Fibroblast of villous mesenchyme (primary cell): ENCODE results near the gene RCBTB1. TPM values are rescaled to one million over a fixed set of nuclear protein-coding genes. Genes with fewer than 3 reads are reported as not detected.

ENCODE experiments used
- DNase-seq: peaks from one replicate; pipeline ENCODE4 v3.0.0-alpha.2; 2010; ENCODE audit warnings: low read depth
- H3K4me3 ChIP-seq: 2 replicates; pipeline ENCODE4 v1.5.1; 2011; ENCODE audit warnings: low read depth, mild to moderate bottlenecking, low read length
- CTCF ChIP-seq: IDR thresholded peaks from 2 replicates; pipeline ENCODE4 v1.5.1; 2012; ENCODE audit warnings: low read depth, mild to moderate bottlenecking, low read length; ENCODE audit not compliant: insufficient read depth
- total RNA-seq: library from RNA; depleted of rRNA; stranded (reverse); fragments of >200 nt; gene quantifications from 2 replicates; pipeline ENCODE4 v1.2.3, GENCODE V29; 2012

The RCBTB1 gene
- 17.4 and 25.5 TPM in 2 replicates for total RNA-seq

GRCh38 chr13:49585220-49586157, at the start of gene RCBTB1:
RCBTB1 (minus strand) TSS chr13:49585558; CDS start chr13:49567279, 18,279 bp downstream.
- peak; percentile 59 for DNase-seq
- peak within 1 kb of the TSS; percentile 93 for H3K4me3 ChIP-seq
- TF ChIP-seq CTCF, result no peak

GRCh38 chr13:49633710-49634109, 48.4 kb upstream of the RCBTB1 start:
- TF ChIP-seq CTCF, result no peak
- no peak for DNase-seq
- no peak overlapping the region for H3K4me3 ChIP-seq

GRCh38 chr13:49632156-49632555, 46.8 kb upstream of the RCBTB1 start:
- no peak overlapping the region for H3K4me3 ChIP-seq
- DNase-seq, result no peak

GRCh38 chr13:49630580-49630979, 45.2 kb upstream of the RCBTB1 start:
- H3K4me3 ChIP-seq, result no peak overlapping the region
- TF ChIP-seq CTCF, result no peak
- DNase-seq, result no peak

More at GRCh38 chr13:49632156-49632555, 46.8 kb upstream of the RCBTB1 start:
- no peak for TF ChIP-seq CTCF

GRCh38 chr13:49629947-49630346, 44.6 kb upstream of the RCBTB1 start:
- DNase-seq, result peak; percentile 30
- TF ChIP-seq CTCF, result no peak

GRCh38 chr13:49629196-49629938, 44.0 kb upstream of the RCBTB1 start:
- TF ChIP-seq CTCF, result no peak
- H3K4me3 ChIP-seq, result no peak overlapping the region
- no peak for DNase-seq

More at GRCh38 chr13:49629947-49630346, 44.6 kb upstream of the RCBTB1 start:
- H3K4me3 ChIP-seq, result no peak overlapping the region
